ENCODE measurements around the gene SRP68. TPM values are rescaled to one million over a fixed set of nuclear protein-coding genes. Genes with fewer than 3 reads are reported as not detected.

The SRP68 gene
- total RNA-seq, 6 experiments from 2014 or later, result 95.3 to 104 (median 100.0) TPM

DNA sequence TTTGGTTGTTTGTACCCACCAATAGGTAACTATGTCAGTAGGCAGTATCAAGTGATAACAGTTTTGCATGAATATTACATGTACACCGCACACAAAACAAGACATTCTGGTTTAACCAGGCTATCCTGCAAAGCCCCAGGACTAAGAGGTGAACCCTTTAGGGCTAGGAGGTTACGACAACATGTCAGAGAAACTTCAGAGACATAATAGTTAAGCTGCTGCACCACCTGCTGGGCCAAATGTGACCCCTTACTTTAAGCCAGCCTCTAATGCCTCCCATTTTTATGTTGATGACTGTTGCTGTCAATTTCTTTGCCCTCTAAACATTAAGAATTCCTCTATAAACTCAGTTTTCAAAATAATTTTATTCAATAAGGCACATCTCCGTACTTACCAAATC, 15.4 kb downstream of the SRP68 start:
- H3K27me3 Mint-ChIP-seq (ENCODE audit: insufficient read depth), result no peaks in the 10 kb centered on the region
- peaks cover 14% of the 10 kb centered on the region for H3K4me1 Mint-ChIP-seq (ENCODE audit: low read depth)
- H3K9me3 Mint-ChIP-seq, result no peaks in the 10 kb centered on the region
- no peak for DNase-seq
- H3K27ac Mint-ChIP-seq, result no peak overlapping the region
- H3K36me3 Mint-ChIP-seq (ENCODE audit: low read depth), result peaks cover 52% of the 10 kb centered on the region
- H3K4me3 Mint-ChIP-seq, result no peak overlapping the region
- TF ChIP-seq CTCF (IDR thresholded peaks at IDR 0.05), result no peak

DNA sequence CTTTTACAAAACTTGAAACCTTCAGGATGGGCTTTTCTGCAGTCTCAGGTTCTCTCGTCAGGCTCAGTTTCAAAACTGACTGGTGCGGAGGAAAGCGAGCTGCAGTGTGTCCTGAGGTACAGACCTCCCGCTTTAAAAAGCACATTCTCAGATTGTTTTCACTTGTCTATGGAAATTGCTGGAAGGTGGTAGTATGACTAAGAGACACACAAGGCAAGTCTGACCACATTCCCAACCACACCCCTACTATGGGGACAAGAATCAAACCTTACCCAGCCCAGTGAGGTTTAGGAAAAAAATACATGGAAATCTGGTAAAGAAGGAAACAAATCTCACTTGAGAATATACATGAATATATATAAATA, 18.2 kb downstream of the SRP68 start:
- H3K9me3 Mint-ChIP-seq, result no peaks in the 10 kb centered on the region
- H3K27me3 Mint-ChIP-seq (ENCODE audit: insufficient read depth), result no peaks in the 10 kb centered on the region; the same call in 1 of the 2 replicates
- H3K4me3 Mint-ChIP-seq, result no peak overlapping the region
- peak; percentile 22 for DNase-seq
- peaks cover 68% of the 10 kb centered on the region for H3K36me3 Mint-ChIP-seq (ENCODE audit: low read depth)
- H3K27ac Mint-ChIP-seq, result 0 out of 2 replicates have a peak overlapping the region, but pooled peaks have one; percentile 14
- H3K4me1 Mint-ChIP-seq (ENCODE audit: low read depth), result peaks cover 22% of the 10 kb centered on the region
- no peak for TF ChIP-seq CTCF (IDR thresholded peaks at IDR 0.05)

DNA sequence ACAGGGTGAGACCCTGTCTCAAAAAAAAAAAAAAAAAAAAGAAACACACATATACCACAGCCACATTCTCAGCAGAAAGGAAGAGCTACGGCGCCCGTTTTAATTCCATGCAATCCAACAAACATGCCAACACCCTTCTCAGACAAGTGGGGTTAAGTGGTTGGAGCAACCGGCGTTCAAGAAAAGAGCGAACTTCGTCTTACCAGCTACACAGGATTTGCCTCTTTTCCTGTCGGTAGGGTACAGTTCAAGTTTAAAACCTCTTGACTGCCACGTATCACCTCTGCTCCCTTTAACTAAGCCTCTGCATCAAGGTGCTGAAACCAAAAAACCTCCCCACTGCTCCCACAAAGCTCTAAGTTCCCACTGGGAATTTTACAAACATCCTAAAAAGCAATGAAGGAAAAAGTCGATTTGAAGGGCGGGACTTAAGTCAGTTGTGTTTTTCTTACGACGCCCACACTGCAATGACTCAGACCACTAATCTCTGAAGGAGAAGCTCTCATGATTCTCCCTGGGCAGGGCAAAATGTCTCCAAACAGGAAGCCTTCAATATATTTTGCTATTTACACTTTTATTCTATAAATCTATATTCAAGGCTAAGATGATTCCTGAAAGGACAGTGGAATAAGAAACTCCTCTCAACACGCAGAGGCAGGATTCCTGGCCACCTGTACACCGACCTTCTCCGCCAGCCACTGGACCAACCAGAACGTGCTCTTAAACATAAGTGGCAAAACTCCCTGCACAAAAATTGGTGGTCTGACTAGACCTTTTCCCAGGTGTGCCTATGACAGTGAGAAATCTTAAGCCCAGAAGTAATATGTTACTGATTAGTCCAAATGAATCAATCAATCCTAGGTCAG, 18.8 kb downstream of the SRP68 start:
- Mint-ChIP-seq H3K4me1 (ENCODE audit: low read depth) (peaks cover 28% of the 10 kb centered on the region), H3K4me3 (no peak overlapping the region)

GRCh38 chr17:76051561-76051960, 20.8 kb downstream of the SRP68 start:
- H3K9me3 Mint-ChIP-seq, result no peaks in the 10 kb centered on the region
- H3K27ac Mint-ChIP-seq, result no peak overlapping the region
- no peaks in the 10 kb centered on the region; the same call in 1 of the 2 replicates for H3K27me3 Mint-ChIP-seq (ENCODE audit: insufficient read depth)
- peaks cover 33% of the 10 kb centered on the region for H3K4me1 Mint-ChIP-seq (ENCODE audit: low read depth)
- no peak for TF ChIP-seq CTCF (IDR thresholded peaks at IDR 0.05)
- no peak overlapping the region for H3K4me3 Mint-ChIP-seq
- peaks cover 66% of the 10 kb centered on the region for H3K36me3 Mint-ChIP-seq (ENCODE audit: low read depth)
- DNase-seq, result no peak

More for the DNA sequence above, 18.8 kb downstream of the SRP68 start:
- no peaks in the 10 kb centered on the region; the same call in 1 of the 2 replicates for H3K27me3 Mint-ChIP-seq (ENCODE audit: insufficient read depth)
- H3K9me3 Mint-ChIP-seq, result no peaks in the 10 kb centered on the region
- DNase-seq, result no peak
- no peak overlapping the region for H3K27ac Mint-ChIP-seq
- H3K36me3 Mint-ChIP-seq (ENCODE audit: low read depth), result peaks cover 70% of the 10 kb centered on the region
- TF ChIP-seq CTCF (IDR thresholded peaks at IDR 0.05), result no peak

DNA sequence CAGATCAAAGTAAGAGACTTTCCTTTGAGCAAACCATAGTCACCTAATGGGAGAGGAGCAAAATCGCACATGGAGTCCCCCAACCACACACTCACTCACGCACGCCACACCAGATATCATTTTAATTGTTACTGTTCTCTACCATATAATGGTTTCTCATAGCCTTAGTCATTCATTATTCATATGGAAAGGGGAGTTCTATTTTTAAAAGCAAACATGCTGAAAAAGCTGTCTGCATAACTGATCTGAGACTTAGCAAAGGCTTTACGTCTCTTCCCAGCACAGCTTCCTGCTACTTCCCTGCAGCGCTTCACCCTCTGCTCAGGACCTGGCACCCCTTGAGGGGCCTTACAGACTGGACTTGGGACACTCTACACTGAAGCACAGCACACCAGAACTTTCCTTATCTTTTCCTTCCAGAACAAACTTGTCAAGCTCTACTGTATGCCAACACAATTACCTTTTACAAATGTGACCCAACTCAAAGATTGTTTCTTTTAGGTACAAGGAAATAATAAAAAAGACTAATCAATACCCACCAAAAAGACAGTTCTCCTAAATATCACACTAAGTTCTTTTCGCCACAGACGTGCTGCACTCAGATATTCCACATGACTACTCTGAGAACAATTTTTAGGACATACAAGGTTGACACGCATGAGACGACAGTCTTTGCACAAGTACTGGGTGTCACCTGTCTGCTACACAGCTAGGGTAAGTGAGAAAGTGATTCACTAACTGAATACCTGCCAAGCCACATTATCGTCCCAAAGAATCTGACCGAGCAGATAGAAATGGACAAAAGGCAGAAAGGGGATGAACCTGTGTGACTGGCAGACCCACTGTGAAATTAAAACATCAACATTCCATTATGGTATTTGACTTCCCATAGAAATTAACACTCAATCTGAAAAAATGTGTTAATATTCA, 21.5 kb downstream of the SRP68 start:
- H3K9me3 Mint-ChIP-seq, result no peaks in the 10 kb centered on the region
- no peak for TF ChIP-seq CTCF (IDR thresholded peaks at IDR 0.05)
- H3K36me3 Mint-ChIP-seq (ENCODE audit: low read depth), result peaks cover 59% of the 10 kb centered on the region
- peaks cover 33% of the 10 kb centered on the region for H3K4me1 Mint-ChIP-seq (ENCODE audit: low read depth)
- DNase-seq, result no peak
- no peak overlapping the region for H3K4me3 Mint-ChIP-seq
- H3K27me3 Mint-ChIP-seq (ENCODE audit: insufficient read depth), result no peaks in the 10 kb centered on the region; the same call in 1 of the 2 replicates
- H3K27ac Mint-ChIP-seq, result no peak overlapping the region

All from HFFc6 (cell line).